ENCODE results near the gene KRTDAP.

Gene KRTDAP, protein sequence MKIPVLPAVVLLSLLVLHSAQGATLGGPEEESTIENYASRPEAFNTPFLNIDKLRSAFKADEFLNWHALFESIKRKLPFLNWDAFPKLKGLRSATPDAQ

DNA sequence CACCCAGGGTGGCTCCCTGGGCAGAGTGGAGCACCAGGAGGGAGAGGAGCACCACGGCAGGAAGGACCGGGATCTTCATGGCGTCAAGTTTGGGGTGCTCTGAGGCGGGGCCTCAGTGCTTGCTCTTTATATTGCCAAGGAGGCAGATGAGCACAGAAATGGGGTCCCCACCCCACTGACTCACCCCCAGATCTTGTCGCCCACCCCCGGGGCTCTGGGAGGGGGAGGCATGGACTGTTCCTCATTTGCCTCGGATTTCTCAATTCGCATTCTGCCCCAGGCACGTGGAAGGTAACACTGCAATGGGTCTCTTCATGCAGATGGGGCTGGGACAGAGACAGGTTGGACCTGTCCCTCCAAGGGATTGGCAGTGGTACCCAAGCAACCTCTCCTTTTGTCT, at the start of gene KRTDAP:
Gene KRTDAP (minus strand): TSS at position 101 of the 400 bp plus-strand sequence. CDS start 22 bp downstream, at position 79.
- no peak for DNase-seq

DNA sequence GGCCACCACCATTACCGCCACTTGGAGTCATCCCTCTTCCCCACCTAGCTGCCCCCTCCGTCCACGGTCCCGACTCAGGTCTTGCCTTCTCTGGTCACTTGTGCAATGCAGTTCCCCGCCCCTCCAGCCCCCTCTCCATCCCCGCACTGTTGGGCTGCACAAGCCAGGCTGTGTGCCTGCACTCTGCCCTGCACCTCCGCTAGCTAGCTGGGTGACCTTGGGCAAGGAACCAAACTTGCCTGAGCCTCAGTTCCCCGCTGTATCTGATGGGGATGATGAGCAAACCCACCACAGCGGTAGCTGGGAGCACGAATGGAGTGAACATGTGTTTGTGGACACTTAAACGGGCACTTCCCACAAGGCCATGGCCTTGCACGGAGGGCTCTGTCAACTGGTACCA, 49.6 kb upstream of the KRTDAP start:
- no peak for DNase-seq

DNA sequence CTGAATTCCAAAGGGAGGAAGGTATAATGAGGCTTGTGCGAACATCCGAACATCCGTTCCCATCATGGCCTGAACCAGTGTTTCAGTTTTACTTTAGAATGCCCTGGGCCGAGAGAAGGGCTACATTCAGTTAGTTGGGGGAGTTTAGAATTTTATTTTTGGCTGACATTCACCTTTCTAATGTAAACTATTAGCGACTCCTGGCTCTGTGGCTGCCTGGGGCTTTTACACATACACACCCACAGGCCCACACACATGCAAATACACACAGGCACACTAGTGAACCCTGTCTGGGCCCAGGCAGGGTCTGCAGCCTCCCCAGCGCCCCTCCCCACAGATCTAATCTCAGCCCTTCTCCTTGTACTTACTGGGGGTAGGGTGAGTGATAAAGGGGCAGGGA, 49.0 kb upstream of the KRTDAP start:
- no peak for DNase-seq

DNA sequence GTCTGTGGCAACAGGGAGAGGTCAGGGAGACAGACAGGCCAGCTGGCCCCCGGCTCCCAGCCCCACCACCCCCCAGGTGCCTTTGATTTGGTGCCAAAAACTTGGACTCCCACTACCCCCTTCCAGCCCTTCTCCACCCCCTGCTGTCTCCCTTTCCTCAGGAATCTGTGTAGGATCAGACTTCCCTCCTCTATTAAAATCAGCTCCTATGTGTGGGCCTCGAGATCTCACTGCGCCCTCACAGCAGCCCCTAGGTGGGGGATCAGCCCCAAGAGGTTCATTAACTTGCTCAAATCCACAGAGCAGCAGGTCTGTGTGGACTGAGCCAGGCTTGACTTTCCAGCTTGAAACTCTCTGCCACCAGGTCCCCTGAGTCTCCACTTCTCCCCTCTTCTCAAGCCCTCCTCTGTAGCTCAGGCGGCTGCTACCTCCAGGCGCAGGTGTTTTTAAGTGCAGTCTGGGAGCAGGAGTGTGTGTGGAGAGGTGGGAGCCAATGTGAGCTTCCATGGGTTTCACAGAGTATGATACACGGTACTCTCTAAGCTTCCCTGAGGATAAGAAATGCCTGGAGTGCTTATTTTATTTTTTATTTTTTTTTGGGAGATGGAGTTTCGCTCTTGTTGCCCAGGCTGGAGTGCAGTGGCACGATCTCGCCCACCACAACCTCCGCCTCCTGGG, 44.7 kb upstream of the KRTDAP start:
- DNase-seq, result no peak

DNA sequence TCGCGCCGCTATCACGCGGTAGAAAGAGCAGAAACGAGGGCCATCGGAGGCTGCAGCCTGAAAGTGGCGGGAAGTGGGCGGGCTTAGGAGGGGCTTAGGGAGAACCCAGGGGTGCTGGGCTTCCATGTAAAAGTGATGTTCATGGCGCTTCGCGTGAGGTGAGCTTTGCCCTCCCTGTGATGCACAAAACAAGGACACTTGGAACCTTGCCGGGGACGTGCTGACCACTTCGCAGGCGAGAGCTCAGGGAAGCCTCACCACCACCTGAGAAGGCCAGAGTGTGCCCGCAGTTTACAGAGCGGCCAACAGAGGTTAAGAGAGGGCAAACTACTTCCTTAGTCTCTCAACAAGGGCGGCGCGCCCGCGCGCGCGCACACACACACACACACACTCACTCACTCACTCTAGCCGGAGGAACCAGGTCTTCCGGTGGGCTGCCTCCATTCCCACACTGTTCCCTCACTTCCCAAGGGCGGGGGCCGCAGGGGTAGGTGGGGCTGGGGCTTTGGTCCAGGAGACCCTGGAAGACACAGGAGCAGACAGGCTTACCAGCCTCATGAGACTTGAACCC, 43.6 kb upstream of the KRTDAP start:
- DNase-seq, result no peak

DNA sequence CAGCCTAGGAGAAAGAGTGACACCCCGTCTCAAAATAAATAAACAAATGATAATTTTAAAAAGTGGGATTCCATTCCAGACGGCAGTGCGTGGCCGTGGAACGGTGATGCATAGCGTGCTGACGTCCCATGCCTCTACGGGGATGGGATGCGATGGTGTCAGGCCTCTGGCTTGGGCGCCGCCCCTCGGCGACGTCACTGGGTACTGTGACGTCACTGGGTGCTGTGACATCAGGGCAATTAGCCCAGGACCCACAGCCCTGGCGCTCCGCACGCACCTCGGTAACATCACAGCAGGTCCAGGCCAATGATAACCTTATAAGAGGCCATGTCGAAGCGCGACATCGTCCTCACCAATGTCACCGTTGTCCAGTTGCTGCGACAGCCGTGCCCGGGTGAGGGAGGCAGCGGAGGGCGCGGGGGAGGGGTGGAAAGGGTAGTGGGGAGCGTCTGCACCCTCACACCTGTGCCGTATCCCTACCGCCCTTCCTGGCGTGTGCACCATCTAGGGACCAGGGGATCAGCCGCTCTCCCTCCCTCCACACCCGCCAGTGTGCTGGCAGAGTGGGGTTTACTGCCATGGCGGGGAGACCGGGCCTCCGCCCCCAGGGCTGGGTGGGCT, 43.0 kb upstream of the KRTDAP start, which contains the start of gene GAPDHS:
Gene GAPDHS (plus strand): TSS at position 256 of the 621 bp plus-strand sequence. CDS start 72 bp downstream, at position 328.
- DNase-seq, result no peak

DNA sequence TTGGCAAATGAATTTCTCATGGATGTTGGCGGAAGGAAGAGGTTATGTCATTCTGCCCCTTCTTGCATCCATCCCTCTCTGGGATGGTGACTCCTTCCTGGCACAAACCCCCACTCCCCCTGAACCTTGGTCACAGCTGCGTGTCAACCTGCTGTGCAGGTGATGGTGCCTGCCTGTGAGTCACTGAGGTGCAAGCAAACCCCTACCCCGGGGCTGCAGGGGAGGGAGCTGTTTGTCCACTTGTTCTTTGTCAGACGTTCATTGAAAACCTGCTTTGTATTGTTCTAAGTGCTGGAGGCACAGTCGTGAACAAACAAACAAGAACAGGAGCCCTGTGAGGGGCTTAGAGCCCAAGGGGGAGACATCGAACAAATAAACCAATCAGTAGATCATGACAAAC, 41.0 kb upstream of the KRTDAP start:
- no peak for DNase-seq

DNA sequence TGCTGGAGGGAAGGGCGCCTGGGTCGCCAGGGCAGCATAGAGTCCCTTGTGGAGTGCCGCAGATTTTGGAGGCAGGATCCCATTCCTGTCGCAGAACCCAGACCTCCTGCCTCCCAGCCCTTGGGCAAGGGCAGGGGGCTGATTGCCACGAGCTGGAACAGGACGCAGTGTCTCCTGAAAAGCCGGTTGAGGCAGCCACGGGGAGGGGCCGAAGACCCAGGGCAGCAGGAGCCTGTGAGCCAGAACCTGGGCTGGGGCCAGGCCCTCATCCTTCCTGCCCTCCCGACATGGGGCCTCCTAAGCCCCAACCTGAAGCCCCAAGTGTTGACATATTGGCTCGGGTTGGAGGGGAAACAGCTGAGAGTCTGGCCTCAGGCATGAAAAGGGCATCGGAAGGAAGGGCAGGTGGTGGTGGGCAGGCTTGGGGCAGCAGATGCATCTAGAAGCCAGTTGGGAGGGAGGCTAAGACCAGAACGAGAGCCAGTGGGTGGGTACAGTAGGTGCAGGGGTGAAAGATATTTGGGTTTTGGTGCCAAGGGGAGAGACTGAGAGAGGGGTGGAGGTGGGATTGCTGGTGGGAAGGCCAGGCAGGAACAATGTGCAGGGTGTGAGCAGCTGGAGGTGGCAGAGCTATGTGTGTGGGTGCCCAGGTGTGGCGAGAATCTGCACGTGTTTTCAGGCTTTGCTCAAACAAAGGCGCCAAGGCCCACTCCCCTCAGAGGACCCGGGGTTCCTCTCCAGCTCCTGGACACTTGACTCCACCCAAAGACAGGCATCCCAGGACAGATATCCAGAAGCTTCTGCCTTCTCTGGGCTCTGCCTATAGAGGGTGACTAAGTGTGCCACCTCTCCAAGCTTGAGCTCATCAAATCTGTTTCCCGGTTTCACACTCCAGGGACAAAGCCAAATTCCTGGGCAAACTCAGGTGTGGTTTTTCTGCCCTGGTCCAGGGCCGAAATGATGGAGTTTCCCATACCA, 39.3 kb upstream of the KRTDAP start:
- DNase-seq, result no peak

DNA sequence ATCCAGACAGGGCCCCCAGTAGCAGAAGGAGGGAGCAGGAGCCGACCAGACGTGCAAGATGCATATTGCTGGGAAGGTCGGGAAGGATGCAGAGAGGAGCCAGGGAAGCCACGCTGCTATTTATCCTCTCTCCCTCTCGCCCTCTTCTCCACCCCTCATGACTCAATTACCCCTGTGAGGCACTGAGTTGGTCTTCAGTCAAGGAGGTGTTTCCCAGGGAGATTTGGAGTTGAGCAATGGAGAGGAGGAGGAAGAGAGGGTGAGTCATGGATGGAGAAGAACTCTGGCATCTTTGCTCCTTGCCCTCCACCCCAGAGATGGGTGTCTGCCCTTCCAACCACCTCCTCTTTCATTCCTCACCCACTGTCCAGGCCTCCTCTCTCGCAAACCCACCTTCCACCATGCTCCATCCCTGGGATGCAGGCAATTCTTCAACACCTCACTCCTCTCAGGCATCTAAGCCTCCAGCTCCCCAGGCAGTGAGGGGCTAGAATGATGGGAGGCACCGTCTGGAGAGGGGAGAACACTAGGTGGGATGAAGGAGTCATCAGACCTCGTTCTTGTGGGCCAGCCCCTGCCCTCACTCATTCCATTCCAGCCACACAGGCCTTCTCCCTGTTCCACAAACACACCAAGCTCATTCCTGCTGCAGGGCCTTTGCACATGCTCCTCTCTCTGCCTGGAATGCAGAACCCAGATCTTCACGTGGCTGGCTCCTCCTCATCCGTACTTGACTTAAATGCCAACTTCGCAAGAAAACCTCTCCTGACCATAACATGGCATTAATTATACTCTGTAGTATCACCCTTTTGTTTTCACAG, 38.2 kb upstream of the KRTDAP start, which contains the start of gene SBSN:
Gene SBSN (minus strand): TSS at position 94 of the 821 bp plus-strand sequence. CDS start 30 bp downstream, at position 64.
- DNase-seq, result no peak

DNA sequence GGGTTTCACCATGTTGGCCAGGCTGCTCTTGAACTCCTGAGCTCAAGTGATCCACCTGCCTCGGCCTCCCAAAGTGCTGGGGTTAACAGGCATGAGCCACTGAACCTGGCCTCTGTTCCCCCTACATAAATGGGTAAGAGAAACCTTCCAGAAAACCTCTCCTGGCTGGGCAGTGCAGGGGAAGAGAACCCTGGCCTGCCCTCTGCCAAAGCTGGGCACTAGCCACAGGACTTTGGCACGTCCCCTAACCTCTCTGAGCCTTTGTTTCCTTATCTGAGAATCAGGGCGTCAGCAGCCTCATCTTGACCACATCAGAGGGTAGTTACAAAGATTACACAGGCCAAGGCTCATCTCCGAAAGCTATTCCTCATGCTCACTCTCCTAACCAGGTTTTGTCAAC, 35.6 kb upstream of the KRTDAP start:
- DNase-seq, result no peak

DNA sequence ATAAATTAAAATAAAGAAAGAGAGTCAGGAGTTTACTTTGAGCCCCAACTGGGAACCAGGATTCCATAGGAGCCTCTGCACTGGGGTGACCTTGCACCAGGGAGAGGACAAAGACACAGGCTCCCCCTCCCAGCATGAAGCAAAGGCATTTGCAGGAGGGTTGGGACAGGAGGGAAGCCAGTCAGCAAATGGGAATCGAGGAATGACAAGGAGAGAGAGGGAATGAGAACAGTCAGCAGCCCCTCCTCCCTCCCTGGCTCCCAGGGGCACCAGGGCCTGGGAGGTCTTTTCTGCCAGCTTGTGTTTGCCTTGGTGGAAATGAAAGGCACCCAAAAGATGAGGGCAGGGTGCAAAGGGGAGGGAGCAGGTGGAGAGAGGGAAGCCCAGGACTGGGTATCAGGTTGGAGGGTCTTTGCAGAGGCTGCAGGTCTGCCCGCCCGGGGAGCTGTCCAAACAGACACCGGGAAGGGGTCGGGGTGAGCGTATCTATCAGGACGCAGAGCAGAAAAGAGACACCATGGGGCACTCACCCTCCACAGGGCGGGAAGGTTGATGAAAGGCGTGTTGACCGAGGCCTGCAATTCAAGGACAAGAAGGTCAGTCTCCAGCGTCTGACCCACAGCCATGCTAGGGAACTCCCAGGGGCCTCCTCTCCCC, 34.0 kb upstream of the KRTDAP start:
- no peak for DNase-seq

DNA sequence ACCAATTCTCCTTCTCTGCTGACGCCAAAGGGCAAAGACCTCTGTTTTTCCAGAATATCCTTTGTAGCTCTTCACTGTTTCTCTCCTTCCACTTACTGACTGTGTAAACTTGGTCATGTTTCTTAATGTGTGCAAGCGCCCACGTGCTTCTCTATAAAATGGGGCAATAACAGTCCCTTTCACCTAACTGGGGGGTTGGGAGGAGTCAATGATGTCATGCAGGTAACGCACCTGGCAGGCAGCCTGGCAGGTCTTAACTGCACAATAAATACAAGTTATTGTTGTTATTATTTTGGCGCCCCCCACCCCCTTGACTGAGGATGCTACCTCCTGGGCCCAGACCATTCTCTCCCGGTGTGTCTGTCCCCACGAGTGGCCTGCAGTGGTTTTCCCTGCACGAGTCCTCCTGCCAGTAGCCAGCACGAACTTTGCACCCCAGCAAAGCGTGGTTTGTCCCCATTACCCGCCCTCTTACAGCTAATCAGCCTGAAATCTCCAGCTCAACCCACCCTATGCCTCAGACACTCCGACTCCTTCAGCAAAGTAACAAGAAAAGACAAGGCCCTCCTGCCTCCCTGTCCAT, 32.6 kb upstream of the KRTDAP start:
- DNase-seq, result no peak

DNA sequence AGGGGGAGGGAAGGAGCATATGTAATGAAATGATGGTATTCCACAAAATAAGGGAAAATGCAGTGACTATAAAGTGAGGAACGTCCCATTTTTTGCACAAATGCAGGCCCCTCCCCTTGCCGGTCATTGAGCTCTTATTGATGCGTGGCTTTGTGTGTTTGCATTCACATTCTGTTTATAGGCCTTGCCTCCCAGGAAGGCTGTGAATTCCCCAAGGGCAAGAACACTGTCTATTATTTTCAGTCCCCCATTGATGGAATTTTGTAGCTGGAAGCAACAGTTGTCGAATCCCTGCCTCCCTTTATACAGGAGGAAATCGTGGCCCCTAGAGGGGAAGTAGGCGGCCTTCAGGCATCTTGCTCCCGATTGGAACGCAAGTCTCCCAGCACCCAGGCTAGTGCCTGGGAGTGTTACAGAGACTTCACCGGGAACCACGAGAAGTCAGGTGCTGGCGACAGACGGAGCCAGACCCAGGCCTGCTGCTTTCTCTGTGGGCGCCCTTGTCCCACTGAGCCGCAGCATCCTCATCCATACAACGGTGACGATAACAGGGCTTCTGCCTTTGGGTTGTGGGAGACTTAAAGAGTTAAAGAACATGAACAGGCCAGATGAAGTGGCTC, 31.0 kb upstream of the KRTDAP start:
- no peak for DNase-seq

DNA sequence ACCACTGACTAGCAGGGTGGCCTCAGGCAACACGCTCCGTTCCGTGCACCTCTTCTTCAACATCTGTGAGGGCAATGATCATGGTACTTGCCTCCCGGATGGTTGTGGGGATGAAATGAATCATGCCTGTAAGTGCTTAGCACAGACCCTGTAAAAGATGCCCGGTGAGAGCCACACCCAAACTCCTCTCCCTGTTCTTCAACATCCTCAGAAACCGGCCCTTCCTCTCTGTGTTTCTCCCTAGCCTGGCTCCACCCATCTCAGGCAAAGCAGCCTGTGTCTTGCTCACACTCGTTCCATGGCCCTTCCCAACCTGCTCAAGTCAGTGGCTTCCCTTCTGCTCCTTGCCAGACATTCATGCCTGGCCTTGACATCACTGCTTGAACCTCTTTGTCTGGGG, 29.0 kb upstream of the KRTDAP start:
- no peak for DNase-seq

DNA sequence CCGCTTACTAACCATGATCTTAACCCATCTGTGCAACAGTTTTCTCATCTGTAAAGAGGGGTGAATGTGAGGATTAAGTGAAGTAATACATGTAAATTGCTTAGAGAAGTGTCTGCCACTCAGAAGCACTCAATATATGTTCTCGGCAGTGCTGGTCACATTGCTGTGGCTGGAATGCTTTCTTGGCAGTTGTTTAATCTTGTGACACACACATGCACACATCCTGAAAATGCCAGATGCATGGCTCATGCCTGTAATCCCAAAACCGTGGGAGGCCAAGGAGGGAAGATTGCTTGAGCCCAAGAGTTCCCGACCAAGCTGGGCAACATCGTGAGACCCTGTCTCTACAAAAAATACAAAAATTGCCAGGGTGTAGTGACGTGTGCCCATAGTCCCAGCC, 28.0 kb upstream of the KRTDAP start:
- no peak for DNase-seq

DNA sequence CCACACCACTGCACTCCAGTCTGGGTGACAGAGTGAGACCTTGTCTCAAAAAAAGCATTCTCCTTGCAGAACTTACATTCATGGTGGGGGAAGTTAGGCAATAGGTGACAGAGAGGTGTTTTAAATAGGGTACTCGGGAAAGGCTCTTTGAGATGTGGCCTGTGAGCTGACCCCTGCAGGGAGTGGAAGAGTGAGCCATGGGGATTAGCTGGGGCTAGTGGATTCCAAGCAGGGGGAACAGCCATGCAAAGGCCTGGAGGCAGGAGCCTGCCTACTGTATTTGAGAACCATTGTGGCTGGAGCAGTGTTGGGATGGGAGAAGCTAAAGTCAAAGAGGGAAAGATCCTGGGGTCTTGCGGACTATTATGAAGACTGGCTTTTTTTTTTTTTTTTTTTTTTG, 27.1 kb upstream of the KRTDAP start:
- no peak for DNase-seq

DNA sequence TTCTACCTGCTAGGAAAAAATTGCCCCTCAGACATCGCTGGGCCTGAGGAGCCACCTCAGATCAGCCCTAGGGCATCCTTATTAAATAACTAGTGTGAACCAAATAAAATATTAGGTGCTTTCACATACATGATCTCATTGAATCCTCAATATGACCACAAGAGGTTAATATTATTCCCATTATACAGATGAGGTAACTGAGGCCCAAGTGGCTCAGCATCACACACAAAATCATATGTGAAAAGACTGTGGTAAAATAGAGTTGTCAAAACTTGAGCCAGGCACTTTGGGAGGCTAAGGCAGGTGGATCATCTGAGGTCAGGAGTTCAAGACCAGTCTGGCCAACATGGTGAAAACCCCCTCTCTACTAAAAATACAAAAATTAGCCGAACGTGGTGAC, 26.0 kb upstream of the KRTDAP start:
- no peak for DNase-seq

DNA sequence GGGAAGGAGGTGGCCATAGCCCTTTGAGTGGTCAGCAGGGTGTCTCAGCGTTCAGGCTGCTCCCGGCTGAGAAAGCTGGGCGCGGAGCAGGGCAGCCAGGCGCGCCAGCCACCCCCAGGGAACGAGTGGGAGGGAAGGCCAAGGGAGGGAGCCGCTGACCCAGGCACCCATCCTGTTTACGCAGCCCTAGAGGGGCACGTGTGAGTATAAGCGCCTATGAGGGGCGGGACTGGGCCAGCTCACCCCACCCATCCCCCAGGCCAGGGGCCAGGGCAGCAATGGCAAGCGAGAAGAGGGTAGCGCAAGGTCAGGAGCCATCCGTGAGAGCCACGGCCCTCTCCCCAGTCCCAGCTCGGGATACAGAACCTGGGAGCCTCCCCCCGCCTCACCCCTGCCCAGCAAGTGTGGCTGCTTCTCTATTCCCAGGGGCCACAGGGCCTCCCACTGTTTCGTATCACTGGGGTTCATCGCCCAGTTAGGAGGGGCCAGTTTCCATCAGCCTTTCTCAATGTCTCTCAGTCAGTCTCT, 24.1 kb upstream of the KRTDAP start:
- no peak for DNase-seq

DNA sequence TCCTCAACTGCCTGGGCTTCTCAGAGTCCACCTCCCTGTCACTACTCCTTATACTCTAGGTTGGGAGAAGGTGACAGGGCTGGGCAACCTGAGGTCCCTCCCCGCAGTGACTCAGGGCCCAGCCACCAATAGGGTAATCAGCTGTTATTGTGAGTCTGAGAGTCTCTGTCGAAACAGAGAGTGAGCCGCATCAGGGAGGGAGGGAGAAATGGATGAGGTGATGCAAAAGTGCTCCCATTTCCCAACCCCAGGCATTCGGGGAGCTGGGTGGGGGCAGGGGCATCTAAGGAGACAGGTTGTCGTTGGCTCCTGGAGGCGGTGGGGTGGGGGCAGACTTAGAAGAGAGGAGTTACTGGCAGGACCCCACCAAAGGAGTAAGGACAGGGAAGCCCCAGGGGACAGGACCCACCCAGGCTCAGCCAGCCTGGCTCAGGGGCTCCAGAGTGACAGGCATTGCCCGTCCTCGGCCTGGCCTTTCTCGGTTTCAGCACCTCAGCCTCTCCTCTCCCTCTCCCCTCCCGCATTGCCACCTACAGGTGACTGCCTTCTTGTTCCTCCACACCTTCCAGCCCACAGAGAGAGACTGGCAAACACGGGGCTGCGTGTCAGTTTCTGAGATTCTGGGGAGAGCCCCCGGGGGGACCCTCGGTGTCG, 23.5 kb upstream of the KRTDAP start, which contains the start of gene DMKN:
Gene DMKN (minus strand): TSS at position 22 of the 654 bp plus-strand sequence. CDS start 174 bp downstream, outside the sequence.
- DNase-seq, result no peak

Data from C1 segment of cervical spinal cord (tissue), 14 donors.